ENCODE data around the gene GPR156.

DNA sequence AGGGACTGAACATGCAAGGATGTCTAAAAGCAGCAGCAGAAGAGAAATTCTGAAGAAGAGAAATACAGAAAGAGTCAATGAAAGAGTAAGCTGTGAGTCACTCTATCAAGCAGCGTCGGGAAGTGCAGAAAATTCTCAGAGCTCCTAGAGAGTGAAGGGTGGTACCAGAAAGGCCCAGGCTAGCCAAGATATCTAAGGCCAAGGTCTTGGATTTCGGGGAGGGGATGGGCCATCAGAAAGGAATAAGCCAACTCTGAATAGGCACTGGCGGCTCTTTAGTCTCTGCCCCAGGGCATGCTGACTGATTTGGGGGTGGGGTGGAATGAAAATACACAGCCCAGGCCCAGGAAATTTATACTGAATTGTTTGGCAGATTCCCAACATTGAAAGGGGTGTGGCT lies 70.8 kb downstream of the GPR156 start:
- no peak for TF ChIP-seq RAD21 (IDR thresholded peaks at IDR 0.05; ENCODE audit: low read length)
- TF ChIP-seq, protein P1, sequence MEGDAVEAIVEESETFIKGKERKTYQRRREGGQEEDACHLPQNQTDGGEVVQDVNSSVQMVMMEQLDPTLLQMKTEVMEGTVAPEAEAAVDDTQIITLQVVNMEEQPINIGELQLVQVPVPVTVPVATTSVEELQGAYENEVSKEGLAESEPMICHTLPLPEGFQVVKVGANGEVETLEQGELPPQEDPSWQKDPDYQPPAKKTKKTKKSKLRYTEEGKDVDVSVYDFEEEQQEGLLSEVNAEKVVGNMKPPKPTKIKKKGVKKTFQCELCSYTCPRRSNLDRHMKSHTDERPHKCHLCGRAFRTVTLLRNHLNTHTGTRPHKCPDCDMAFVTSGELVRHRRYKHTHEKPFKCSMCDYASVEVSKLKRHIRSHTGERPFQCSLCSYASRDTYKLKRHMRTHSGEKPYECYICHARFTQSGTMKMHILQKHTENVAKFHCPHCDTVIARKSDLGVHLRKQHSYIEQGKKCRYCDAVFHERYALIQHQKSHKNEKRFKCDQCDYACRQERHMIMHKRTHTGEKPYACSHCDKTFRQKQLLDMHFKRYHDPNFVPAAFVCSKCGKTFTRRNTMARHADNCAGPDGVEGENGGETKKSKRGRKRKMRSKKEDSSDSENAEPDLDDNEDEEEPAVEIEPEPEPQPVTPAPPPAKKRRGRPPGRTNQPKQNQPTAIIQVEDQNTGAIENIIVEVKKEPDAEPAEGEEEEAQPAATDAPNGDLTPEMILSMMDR (conservative IDR thresholded peaks at IDR 0.05; ENCODE audit: low read depth, low read length) = no peak
- TF ChIP-seq POLR2A (IDR thresholded peaks at IDR 0.05; ENCODE audit: low read depth, low read length) = no peak
- TF ChIP-seq, protein P2, sequence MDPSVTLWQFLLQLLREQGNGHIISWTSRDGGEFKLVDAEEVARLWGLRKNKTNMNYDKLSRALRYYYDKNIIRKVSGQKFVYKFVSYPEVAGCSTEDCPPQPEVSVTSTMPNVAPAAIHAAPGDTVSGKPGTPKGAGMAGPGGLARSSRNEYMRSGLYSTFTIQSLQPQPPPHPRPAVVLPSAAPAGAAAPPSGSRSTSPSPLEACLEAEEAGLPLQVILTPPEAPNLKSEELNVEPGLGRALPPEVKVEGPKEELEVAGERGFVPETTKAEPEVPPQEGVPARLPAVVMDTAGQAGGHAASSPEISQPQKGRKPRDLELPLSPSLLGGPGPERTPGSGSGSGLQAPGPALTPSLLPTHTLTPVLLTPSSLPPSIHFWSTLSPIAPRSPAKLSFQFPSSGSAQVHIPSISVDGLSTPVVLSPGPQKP (IDR thresholded peaks at IDR 0.05; ENCODE audit: borderline replicate concordance, low read depth, low read length) = no peak
- no peak for TF ChIP-seq SMC3 (IDR thresholded peaks at IDR 0.05; ENCODE audit: low read depth, low read length)
- TF ChIP-seq, protein P3, sequence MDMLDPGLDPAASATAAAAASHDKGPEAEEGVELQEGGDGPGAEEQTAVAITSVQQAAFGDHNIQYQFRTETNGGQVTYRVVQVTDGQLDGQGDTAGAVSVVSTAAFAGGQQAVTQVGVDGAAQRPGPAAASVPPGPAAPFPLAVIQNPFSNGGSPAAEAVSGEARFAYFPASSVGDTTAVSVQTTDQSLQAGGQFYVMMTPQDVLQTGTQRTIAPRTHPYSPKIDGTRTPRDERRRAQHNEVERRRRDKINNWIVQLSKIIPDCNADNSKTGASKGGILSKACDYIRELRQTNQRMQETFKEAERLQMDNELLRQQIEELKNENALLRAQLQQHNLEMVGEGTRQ (IDR thresholded peaks at IDR 0.05; ENCODE audit: low read depth, low read length) = no peak
- no peak for TF ChIP-seq RCOR1 (IDR thresholded peaks at IDR 0.05; ENCODE audit: insufficient replicate concordance, low read length)
- TF ChIP-seq CHD1 (IDR thresholded peaks at IDR 0.05; ENCODE audit: low read depth, low read length) = no peak
- TF ChIP-seq NFE2L2 (IDR thresholded peaks at IDR 0.05; ENCODE audit: low read depth, low read length) = no peak
- no peak for TF ChIP-seq CEBPB (IDR thresholded peaks at IDR 0.05; ENCODE audit: low read depth, low read length)
- TF ChIP-seq FOS (IDR thresholded peaks at IDR 0.05; ENCODE audit: low read depth, low read length) = no peak
